HG02852 (cell line): ENCODE data around the gene RTBDN.
A peak's percentile ranks its signal among the peaks of the same experiment; 100 is the strongest.
"Not testable (repeated sequence)": the region's sequence is repeated elsewhere in the genome, so short reads cannot be mapped to it uniquely, and the experiment has no call there.

Experiments
- ATAC-seq: cut with Tn5 transposase; IDR thresholded peaks from one replicate; pipeline ENCODE4 v1.9.1; 2021; ENCODE audit warnings: mild to moderate bottlenecking, moderate library complexity; ENCODE audit not compliant: unreplicated experiment

The RTBDN gene

DNA sequence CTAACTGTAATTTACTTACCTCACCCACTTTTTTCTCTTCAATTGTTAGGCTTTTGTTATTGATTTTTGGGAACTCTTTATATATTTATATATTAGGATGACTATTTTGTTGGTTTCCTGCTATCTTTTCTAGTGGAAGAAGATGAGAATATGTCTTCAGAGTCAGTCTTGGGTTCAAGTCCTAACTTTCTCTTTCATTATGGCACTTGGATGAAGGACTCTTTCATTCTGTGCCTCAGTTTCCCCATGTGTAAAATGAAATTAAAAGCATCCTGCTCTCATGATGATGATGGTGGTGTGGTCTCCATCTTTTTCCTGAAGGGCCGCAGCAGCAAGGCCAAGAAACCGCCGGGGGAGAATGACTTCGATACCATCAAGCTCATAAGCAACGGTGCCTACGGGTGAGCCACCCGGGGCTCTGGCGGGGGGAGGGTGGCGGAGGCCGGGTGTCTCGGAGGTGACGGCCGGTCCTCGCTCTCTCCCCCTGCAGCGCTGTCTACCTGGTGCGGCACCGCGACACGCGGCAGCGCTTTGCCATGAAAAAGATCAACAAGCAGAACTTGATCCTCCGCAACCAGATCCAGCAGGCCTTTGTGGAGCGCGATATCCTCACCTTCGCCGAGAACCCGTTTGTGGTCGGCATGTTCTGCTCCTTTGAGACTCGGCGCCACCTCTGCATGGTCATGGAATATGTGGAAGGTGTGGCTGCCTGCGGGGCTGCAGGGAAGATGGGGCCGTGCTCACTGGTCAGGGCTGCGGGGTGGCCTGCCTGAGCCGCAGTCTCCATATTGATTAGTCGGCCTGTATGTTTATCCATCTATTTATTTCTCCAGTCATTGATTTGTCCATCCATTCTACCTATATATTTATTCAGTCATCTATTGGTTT is 23.9 kb upstream of the RTBDN start:
- ATAC-seq: no peak

DNA sequence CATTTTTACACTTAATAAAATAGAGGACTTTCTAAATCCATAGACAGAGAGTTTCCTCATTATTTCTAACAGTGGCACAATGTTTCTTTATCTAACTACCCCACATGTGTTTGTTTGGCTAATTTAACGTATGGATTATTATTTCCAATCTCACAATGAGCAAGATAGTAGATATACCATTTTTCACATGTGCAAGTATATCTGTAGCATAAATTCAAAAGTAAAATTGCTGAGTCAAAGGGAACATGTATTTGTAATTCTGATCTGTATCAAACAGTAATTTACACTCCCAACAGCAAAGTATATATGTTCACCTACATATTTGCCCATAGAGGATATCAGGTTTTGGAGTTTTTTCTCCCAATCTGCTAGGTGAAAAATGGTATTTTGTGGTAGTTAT is 22.3 kb upstream of the RTBDN start:
- no peak for ATAC-seq

DNA sequence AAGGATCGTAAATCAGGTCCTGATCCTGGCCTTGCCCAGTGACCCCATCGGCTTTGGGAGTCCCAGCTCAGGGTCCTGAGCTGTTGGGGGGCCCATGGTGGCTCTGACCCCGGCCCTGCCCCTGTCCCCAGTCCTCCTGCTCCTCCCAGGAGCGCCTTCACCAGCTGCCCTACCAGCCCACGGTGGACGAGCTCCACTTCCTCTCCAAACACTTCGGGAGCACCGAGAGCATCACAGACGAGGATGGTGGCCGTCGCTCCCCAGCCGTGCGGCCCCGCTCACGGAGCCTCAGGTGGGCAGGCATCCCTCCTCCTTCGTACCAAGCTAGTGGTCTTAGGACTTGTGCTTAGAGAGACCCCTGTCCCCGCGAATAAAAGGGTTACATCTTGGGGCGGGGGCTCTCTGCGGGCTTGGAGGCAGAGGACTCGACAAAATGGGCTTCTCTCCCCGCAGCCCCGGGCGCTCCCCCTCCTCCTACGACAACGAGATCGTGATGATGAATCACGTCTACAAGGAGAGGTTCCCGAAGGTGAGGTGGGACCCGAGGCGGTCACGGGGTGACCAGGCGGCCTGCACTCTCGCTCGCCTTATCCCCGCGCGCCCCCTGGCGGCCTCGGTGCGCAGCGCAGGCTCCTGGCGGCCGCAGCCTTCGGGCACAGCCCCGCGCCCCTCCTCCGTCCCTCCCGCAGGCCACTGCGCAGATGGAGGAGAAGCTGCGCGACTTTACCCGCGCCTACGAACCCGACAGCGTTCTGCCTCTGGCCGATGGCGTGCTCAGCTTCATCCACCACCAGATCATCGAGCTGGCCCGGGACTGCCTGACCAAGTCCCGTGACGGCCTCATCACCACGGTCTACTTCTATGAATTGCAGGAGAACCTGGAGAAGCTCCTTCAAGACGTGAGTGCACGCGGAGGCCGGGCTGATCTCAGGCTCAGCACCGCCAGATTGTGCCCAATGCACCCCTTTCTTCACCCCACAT is 13.1 kb upstream of the RTBDN start:
- peak; percentile 43 for ATAC-seq

DNA sequence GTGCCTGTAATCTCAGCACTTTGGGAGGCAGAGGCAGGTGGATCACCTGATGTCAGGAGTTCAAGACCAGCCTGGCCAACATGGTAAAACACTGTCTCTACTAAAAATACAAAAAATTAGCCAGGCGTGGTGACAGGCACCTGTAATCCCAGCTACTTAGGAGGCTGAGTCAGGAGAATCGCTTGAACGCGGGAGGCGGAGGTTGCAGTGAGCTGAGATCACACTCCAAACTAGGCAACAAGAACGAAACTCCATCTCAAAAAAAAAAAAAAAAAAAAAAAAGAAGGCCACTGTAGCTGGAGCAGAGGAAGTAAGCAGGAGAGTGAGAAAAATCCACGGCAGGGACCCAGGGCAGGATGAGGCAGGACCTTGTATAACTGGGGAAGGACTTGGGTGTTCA is 12.2 kb upstream of the RTBDN start:
- not testable (repeated sequence) for ATAC-seq

DNA sequence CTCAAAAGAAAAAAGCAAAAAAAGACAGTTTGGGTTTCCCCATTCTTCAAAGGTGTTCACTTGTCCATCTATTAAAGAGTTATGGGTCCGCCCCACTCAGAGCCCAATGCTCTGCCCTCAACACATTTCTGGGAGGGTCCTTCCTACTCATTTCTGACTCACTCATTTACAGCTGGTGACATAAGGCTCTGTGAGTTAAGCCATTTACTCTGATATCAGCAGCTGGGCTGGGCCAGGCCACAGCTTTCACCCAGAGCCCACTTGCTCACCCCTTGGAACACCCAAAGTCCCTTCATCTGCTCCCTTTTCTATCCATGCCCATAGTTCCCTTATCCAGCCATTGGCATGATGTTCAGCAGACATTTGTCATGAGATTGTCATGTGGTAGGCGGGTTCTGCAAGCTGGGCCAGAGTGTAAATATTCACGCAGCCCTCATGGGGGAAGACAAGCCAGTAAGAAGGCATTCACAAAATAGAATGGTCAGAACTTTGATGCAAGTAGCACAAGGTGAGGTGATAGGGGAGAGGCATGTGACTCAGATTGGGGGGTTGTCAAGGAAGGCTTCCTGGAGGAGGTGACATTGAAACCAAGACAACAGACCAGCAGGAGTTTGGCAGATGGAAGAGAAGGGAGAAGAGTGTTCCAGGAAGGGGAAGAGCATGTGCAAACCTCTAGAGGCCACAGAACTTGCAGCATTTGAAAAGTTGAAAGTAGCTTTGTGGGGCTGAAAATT is 9.8 kb upstream of the RTBDN start:
- no peak for ATAC-seq

DNA sequence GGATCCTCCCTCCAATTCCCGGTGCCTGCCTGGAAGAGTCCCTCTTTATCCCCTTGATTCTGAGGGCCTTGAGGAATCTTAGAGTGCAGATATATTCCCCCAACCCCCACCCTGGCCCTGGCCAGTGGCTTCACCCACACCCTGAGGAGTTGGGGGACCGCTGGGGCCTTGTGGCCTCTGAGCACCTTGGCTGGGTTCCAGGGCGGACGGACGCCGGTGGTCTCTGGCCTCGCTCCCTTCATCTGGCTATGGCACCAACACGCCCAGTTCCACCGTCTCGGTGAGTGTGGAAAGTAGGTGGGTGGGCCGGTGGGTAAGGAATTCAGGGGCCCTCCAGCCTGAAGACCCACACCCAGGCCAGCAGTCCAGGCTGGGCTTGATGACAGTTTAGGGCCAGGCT is 8.9 kb upstream of the RTBDN start:
- no peak for ATAC-seq

DNA sequence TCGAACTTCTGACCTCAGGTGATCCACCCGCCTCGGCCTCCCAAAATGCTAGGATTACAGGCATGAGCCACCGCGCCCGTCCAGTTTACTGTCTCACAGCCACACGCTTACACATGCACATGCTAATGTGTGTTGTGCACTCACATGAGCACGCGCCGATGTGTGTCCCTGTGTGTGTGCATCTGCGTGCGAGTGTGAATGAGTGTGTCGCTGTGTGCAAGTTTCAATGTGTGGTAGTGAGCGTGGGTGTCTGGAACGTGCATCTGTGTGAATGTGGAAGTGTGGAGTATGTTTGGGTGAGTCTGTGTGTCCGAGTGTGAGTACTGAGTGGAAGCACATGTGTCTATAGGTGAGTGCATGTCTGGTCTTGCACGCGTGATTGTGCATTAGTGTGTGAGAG is 8.1 kb upstream of the RTBDN start:
- no peak for ATAC-seq

DNA sequence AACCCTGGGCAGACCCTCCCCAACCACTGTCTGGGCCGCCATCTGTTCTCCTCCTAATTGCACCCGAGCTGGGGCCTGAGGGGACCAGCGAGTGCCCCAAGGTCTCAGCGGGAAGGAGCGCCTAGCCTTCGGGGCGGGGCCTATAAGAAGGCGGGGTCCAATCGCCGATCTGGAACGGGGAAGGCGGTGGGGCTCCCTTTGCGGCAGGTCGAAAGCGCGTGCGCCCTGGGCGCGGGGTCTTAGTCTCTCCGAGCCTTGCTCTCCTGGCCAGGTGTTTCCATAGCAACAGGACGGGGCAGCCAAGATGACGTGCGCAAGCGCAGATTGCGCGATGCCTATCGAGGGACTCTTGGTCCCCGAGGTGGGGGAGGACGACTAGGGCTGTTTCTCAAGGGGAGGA is 6.7 kb upstream of the RTBDN start:
- no peak for ATAC-seq

DNA sequence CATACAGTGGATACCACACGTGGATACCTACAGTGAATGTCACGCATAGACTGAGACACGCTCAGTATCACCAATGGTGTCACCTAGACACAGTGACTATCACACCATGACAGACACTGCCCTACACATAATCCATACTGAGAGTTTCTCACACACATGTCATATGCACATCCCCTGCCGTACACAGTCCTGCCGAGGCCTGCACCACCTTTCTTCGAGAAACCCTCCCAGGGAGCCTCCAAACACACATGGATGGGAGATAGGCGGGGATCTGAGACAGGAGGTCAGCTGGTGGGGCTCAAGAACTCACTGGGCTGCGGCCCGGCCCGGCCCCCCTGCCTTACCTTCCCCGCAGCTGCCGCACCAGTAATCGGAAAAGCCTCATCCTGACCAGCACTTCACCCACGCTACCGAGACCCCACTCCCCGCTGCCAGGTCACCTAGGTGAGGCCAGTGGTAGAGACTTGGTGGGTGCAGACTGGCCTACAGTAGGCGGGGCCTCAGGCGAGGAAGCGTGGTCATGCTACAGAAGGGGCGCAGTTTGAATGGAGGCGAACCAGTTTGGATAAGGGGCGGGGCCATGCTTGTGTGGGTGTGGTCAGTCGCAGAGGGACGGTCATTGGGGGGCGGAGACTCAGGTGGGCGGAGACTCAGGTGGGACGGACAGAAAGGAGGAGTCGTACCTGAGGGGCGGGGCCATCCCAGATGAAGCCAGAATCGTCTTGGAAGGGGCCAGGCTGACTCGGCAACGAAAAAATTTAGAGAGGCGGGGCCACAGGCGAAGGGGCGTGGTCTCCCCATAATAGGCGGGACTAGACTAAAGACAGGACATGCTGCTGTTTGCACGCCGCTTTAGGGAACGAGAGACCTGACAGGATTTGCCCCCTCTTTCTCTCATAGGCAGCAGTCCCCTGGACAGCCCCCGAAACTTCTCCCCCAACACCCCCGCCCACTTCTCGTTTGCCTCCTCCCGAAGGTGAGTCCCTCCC is 6.0 kb upstream of the RTBDN start:
- no peak for ATAC-seq

DNA sequence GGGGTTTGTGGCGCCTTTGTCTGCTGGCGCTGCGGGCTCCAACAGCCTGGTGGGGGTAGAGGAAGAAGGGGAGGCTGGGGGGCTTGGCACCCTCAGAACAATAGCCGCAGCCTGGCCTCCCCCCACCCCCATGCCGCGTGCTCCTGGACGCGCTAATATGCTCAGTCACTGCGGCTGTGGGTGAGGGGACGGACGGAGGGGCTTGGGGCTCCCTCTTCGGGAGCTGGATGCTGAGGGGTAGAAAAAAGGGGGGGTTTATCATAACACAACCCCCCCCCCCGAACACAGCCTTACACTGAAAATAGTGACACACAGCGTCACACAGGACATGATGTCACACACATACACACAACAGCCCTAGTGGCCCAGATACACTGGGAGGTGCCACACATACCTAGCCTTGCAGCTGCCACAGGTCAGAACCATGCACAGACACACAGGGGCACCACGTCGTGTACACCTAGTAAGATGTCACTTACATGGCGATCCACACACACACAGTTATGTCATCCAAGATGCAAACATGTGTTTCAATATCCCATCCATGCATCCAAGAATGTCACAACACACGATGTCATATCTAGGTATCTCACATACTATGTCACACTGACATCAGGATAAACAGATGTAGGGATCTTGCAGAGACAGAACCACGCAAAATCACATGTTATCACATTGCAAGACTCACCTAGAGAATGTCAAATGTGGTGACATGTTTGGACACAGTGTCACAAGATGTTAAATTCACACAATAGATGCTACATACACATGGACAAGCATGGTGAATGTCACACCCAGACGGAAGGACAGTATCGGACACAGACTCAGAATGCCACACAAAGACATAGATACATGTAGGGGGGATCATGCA is 4.7 kb upstream of the RTBDN start:
- ATAC-seq: no peak

DNA sequence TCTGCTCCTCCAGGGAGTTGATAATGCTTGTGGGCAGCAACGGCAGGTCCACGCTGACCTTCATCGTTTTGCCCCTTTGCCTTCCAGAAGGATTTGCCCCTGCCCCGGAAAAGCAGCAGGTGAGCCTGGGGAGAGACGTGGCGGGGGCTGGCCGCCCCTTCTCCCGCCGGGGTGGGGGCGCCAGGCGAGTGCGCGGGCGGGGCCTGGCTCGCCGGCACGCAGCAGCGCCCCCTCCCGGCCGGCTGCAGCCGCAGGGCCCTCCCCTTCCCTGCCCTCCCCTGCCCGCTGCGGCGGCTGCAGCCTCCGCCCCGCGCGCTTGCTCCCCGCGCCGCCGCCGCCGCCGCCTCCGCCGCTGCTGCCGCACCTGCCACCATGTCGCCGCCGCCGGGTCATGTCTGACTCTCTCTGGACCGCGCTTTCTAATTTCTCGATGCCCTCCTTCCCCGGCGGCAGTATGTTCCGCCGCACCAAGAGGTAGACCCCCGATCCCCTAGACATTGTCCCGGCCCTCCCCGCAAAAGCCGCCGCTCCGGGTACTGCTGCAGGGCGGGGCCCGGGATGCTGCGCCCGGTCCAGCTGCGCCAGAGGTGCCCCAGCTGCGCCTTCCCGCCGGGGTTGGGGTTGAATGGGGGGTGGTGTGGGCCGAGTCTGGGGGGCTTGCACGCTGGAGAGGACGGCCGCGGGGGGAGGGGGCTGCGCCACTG is 4.0 kb upstream of the RTBDN start, which contains the start of gene MAST1:
TSS of gene MAST1 (plus strand) at position 334 of the 704 bp plus-strand sequence. CDS start at position 392, 58 bp downstream.
- ATAC-seq: no peak

DNA sequence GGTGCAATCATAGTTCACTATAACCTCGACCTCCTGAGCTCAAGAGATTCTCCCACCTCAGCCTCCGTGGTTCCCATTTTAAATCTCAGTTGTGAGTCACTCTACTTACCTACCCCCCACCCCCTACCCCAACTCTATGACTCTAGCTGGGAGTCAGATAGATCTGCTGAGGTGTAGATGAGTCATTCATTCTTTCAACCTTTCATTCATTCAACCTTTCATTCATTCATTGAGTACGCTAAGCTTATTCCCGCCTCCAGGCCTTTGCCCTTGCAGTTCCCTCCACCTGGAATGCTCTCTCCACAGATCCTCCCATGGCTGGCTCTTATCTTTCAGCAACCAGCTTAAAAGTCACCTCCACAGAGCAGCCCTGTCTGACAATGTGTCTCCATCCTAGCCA is 2.8 kb upstream of the RTBDN start:
- ATAC-seq: no peak

DNA sequence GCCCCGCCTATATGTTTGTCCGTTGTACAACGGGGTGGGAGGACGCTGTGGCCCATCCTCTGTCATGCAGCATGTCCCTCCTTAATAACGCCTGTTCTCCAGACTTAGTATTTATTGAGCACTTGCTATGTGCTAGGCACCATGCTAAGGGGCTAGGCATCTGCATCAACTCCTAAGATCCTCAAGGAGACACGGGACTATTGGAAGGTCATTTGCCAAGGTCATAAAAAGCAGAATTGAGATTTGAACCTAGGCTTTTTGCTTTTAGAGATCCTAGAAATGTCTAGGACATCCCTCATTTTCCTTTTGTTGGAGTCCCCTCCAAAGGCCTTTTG is 2.1 kb upstream of the RTBDN start:
- no peak for ATAC-seq

DNA sequence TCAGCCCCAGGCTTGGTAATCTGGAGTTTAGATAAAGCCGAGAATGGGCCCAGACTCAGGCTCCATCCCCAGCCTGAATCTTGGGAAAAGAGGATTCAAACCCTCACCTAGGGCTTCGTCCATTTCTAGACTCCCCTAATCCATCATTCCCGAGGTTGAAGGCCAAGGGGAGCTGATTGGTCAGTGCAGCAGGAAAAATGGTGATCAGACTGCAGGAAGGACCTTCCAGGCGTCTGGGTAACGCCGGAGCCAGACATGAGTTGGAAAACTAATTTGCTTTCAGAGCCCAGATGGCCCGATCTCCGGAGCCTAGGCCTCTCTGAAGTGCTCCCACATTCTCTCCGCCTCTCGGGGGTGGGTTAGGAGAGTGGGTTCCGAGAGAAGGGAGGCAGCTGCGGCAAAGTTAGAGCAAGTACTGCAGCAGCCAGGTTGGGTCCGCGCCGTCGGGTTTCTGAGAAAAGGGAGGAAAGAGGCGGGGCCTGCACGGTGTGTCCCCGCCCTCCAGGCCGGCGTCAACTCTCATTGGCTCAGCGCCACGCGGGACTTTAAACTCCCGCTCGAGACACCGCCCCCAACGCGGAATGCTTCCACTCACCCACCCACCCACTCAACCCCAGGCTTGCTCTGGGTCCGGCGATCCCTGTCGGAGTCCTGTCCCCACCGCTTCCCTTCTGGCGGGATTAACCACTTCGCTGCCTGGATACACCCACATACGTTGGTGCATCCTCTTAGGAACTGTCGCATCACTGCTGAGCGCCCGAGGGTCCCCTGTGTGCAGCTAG is 788 bp upstream of the RTBDN start:
- no peak for ATAC-seq

DNA sequence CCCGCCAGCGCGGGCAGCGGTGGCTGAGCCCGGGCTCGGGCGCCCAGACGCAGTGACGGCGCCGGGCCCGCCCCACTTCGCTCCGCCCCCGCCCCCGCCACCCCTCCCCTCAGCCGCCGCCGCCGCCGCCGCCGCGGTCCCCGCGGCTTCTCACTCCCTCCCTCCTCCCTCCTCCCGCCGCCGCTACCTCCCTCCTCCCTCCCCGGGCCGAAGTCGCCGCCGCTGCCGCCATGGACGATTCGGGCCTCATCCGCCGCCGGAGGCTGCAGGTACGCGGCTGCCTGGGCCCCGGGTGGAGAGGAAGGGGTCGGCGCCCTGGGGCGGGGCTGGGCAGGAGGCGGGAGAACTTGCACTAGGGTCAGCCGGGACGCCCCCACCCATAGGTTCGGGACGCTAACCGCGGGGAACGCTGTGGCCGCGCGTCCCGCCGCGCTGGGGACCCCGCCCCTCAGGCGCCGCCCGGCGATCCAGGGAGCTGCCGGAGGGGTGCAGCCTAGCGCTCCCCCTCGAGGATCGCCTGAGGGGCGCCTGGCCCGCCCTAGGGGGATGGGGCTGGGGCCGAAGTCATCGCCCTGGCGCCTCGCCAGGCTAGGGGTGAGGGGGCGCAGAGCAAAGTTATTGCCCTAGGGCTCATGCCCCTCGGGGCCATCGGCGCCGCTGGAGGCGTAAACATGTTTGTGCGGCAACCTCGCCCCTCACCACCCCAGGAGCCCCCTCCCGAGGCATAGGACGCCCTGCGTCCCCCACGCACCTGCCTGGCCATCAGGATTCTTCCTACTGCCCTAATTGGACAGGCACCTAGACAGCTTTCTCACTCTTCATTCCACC is 427 bp downstream of the RTBDN start:
- ATAC-seq: no peak

DNA sequence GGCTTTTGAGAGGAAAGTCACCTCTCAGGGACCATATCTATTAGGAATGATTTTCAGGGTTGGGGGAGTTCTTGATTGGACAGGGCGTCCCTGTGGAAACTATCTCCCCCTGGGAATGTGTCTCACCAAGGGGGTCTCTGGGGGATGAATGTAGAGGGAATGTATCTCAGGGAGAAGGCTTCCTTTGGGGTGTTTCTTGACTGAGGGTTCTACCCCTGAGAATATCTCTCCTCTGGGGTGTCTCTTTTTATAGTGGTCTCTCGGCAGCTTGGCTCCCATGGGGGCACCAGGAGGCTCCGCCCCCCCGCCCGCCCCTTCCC is 1.0 kb downstream of the RTBDN start:
- no peak for ATAC-seq

DNA sequence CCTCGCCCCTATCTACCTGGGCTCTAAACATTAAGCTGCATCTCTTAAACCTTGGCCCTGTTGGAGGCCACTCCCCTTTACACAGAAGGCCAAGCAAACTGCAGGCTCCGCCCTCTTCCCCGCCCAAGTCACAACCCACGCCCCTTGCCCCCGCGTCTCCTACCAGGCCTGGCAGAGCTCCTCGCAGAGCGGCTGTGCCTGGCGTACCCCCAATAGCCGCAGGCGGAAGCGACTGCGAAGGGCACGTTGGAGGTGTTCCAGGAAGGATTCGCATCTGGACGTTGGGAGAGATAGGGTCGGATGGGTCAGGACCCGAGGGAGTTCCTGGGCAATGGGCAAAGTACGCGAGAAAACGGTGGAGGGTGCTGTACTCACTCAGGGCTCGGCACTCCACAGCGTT is 5.9 kb downstream of the RTBDN start:
- ATAC-seq: no peak
